Suppressor macrophage treated with lipopolysaccharide for 1 hour (primary cell): Measurements from ENCODE around the gene SPRYD4.

ENCODE experiments used
- DNase-seq, 3 donors: peaks; one replicate each; pipeline ENCODE4 v3.0.0-alpha.2; 2020 to 2022

Gene SPRYD4

GRCh38 chr12:56521590-56522371, 53.4 kb downstream of the SPRYD4 start, which contains the start of gene RBMS2:
Gene RBMS2 (plus strand): TSS chr12:56521820. CDS start chr12:56522024, 204 bp downstream.
- peak; percentile 57 to 69 (median 63) for DNase-seq

GRCh38 chr12:56522411-56523193, 54.2 kb downstream of the SPRYD4 start:
- no peak for DNase-seq

- no peak for DNase-seq
Observed at GRCh38 chr12:56528846-56529245, 60.5 kb downstream of the SPRYD4 start.
